ENCODE data around the gene PTDSS2.

GRCh38 chr11:528166-528814 lies 78.2 kb downstream of the PTDSS2 start:
- TF ChIP-seq SRF (IDR thresholded peaks at IDR 0.05; ENCODE audit: low read depth, low read length): no peak
- no peak for TF ChIP-seq MLX (CRISPR knock-in tag; IDR thresholded peaks at IDR 0.05)
- TF ChIP-seq ZNF460 (CRISPR knock-in tag; IDR thresholded peaks at IDR 0.05; ENCODE audit: borderline replicate concordance): no peak
- no peak for TF ChIP-seq MAX (IDR thresholded peaks at IDR 0.05)
- no peak for TF ChIP-seq BRF2 (CRISPR knock-in tag; IDR thresholded peaks at IDR 0.05)
